HG02884 (cell line): ENCODE results near the gene ZNF486.
"Not testable (repeated sequence)": the region's sequence is repeated elsewhere in the genome, so short reads cannot be mapped to it uniquely, and the experiment has no call there.

Source experiments
- ATAC-seq: cut with Tn5 transposase; IDR thresholded peaks from one replicate; pipeline ENCODE4 v1.9.1; 2021; ENCODE audit warnings: mild to moderate bottlenecking, moderate library complexity; ENCODE audit not compliant: unreplicated experiment

ZNF486 gene

GRCh38 chr19:20221605-20222004 lies 54.6 kb downstream of the ZNF486 start:
- not testable (repeated sequence) for ATAC-seq

GRCh38 chr19:20233105-20233504 lies 66.1 kb downstream of the ZNF486 start:
- ATAC-seq = no peak

- ATAC-seq = no peak
Measured at GRCh38 chr19:20235156-20235555, 68.1 kb downstream of the ZNF486 start.

- peak; percentile 84 for ATAC-seq
Measured at GRCh38 chr19:20237773-20238623, 71.0 kb downstream of the ZNF486 start.

GRCh38 chr19:20243629-20244028 lies 76.6 kb downstream of the ZNF486 start:
- ATAC-seq = no peak

GRCh38 chr19:20244356-20244755 lies 77.3 kb downstream of the ZNF486 start:
- ATAC-seq = no peak

GRCh38 chr19:20245309-20245708 lies 78.3 kb downstream of the ZNF486 start:
- ATAC-seq = no peak

GRCh38 chr19:20247016-20247683 lies 80.1 kb downstream of the ZNF486 start:
- ATAC-seq = no peak

GRCh38 chr19:20248258-20248657 lies 81.2 kb downstream of the ZNF486 start:
- not testable (repeated sequence) for ATAC-seq
